ENCODE data around the gene F12. TPM values are rescaled to one million over a fixed set of nuclear protein-coding genes. Genes with fewer than 3 reads are reported as not detected.

F12 gene
- total RNA-seq, 1 experiment from 2014 or later: not detected

GRCh38 chr5:177356746-177357145 lies 52.6 kb downstream of the F12 start:
- TF ChIP-seq EZH2 (IDR thresholded peaks at IDR 0.05; ENCODE audit: borderline replicate concordance, low read depth, low read length, poor library complexity, severe bottlenecking): no peak
- TF ChIP-seq CTCF (conservative IDR thresholded peaks at IDR 0.05; ENCODE audit: low read depth, low read length): no peak
- no peak for DNase-seq (ENCODE audit: low spot score)
- no TSS peak for BruUV-seq (replicated peaks)
- Histone ChIP-seq H3K4me1 (ENCODE audit: insufficient read depth, low read length, poor library complexity, severe bottlenecking) (peaks cover 4% of the 10 kb centered on the region), H3K36me3 (ENCODE audit: insufficient read depth, low read length, poor library complexity, severe bottlenecking) (no peaks in the 10 kb centered on the region), H3K9me3 (ENCODE audit: low read depth, low read length, poor library complexity, severe bottlenecking) (no peaks in the 10 kb centered on the region), H3K4me3 (ENCODE audit: low read depth, low read length, poor library complexity, severe bottlenecking) (no peak overlapping the region), H3K27me3 (replicated peaks; ENCODE audit: insufficient read depth, low read depth, low read length, poor library complexity) (no peaks in the 10 kb centered on the region), H3K27ac (ENCODE audit: low read depth, low read length, poor library complexity, severe bottlenecking) (no peak overlapping the region)
- ChIA-PET POLR2A (ENCODE audit: low non-redundant PET) (interaction anchor here (0.7 kb wide), 1 partner anchor 117 kb away, joined by 10 read pairs; no protein-coding TSS in a partner anchor), CTCF (no interaction called here)
- intact Hi-C loops (cut with micrococcal nuclease; ENCODE audit: unreplicated experiment): no loop called here

- Histone ChIP-seq H3K4me1 (ENCODE audit: insufficient read depth, low read length, poor library complexity, severe bottlenecking) (peaks cover 4% of the 10 kb centered on the region), H3K36me3 (ENCODE audit: insufficient read depth, low read length, poor library complexity, severe bottlenecking) (no peaks in the 10 kb centered on the region), H3K27me3 (replicated peaks; ENCODE audit: insufficient read depth, low read depth, low read length, poor library complexity) (no peaks in the 10 kb centered on the region), H3K9me3 (ENCODE audit: low read depth, low read length, poor library complexity, severe bottlenecking) (no peaks in the 10 kb centered on the region), H3K4me3 (ENCODE audit: low read depth, low read length, poor library complexity, severe bottlenecking) (no peak overlapping the region), H3K27ac (ENCODE audit: low read depth, low read length, poor library complexity, severe bottlenecking) (no peak overlapping the region)
- DNase-seq (ENCODE audit: low spot score): no peak
- POLR2A ChIA-PET (ENCODE audit: low non-redundant PET): no interaction called here
- BruUV-seq (replicated peaks): no TSS peak
- CTCF ChIA-PET: interaction anchor here (0.7 kb wide), 1 partner anchor 9 kb away, joined by 3 read pairs; no protein-coding TSS in a partner anchor
- TF ChIP-seq CTCF (conservative IDR thresholded peaks at IDR 0.05; ENCODE audit: low read depth, low read length) (no peak), EZH2 (IDR thresholded peaks at IDR 0.05; ENCODE audit: borderline replicate concordance, low read depth, low read length, poor library complexity, severe bottlenecking) (no peak)
- intact Hi-C loops (cut with micrococcal nuclease; ENCODE audit: unreplicated experiment): no loop called here
Measured at GRCh38 chr5:177355868-177356168, 53.5 kb downstream of the F12 start.

GRCh38 chr5:177355162-177355867 lies 54.0 kb downstream of the F12 start:
- H3K27me3 ChIP-seq (replicated peaks; ENCODE audit: insufficient read depth, low read depth, low read length, poor library complexity): no peaks in the 10 kb centered on the region
- BruUV-seq (replicated peaks): no TSS peak

More at GRCh38 chr5:177355162-177355867, 54.0 kb downstream of the F12 start:
- no peaks in the 10 kb centered on the region for H3K9me3 ChIP-seq (ENCODE audit: low read depth, low read length, poor library complexity, severe bottlenecking)
- no peak for TF ChIP-seq EZH2 (IDR thresholded peaks at IDR 0.05; ENCODE audit: borderline replicate concordance, low read depth, low read length, poor library complexity, severe bottlenecking)
- TF ChIP-seq CTCF (conservative IDR thresholded peaks at IDR 0.05; ENCODE audit: low read depth, low read length): no peak
- ChIA-PET POLR2A (ENCODE audit: low non-redundant PET) (no interaction called here), CTCF (interaction anchor here (0.7 kb wide), 1 partner anchor 10 kb away, joined by 3 read pairs; no protein-coding TSS in a partner anchor)
- no peaks in the 10 kb centered on the region for H3K36me3 ChIP-seq (ENCODE audit: insufficient read depth, low read length, poor library complexity, severe bottlenecking)
- H3K4me1 ChIP-seq (ENCODE audit: insufficient read depth, low read length, poor library complexity, severe bottlenecking): peaks cover 4% of the 10 kb centered on the region
- DNase-seq (ENCODE audit: low spot score): no peak
- H3K4me3 ChIP-seq (ENCODE audit: low read depth, low read length, poor library complexity, severe bottlenecking): no peak overlapping the region
- H3K27ac ChIP-seq (ENCODE audit: low read depth, low read length, poor library complexity, severe bottlenecking): no peak overlapping the region
- intact Hi-C loops (cut with micrococcal nuclease; ENCODE audit: unreplicated experiment): no loop called here

Data from A673 (cell line).